ENCODE results near the gene DGKD. TPM values are rescaled to one million over a fixed set of nuclear protein-coding genes. Genes with fewer than 3 reads are reported as not detected.

The DGKD gene
- total and polyA plus RNA-seq, 7 donors = 59.4 to 365 (median 173) TPM

DNA sequence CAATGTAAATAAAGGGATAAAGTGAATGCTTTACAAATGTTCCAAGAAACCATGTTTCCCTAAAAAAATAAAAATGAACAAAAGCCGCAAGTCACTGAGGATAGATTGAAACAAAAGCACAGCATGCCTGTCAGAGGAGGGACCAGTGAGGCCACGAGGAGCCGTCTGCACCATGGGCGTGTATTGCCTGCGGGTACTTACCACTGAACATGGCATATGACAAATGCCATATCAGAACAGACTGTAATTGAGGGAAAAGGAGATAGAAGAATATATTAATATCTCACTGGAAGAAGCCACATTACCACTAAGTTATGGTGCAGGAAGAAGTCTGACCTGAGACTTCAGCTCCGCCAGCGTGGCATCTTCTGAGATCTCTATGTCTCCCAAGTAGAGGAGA, 136.5 kb downstream of the DGKD start:
- no peak overlapping the region for H3K4me3 ChIP-seq
- peaks cover 8 to 97% of the 10 kb centered on the region in 2 donors for H3K36me3 ChIP-seq (ENCODE audit: insufficient read depth in 1 of 2, low read depth in 1 of 2)
- intact Hi-C loops (cut with DNase I) = loop anchor here in 1 of 2 donors (5.0 kb wide), 1 partner anchor 359 kb away; no protein-coding TSS in a partner anchor
- ATAC-seq (no peak), DNase-seq (no peak)
- no peak for TF ChIP-seq CTCF (IDR thresholded peaks at IDR 0.05)
- WGBS, 3 donors = 93 to 95% (median 95%) methylated on average over 7 of the region's 7 CpGs
- H3K27me3 ChIP-seq (ENCODE audit: insufficient read depth in 3 of 3, low read length in 2 of 3) = no peaks in the 10 kb centered on the region
- H3K4me1 ChIP-seq = no peaks in the 10 kb centered on the region
- H3K27ac ChIP-seq = no peak overlapping the region
- H3K9me3 ChIP-seq = no peaks in the 10 kb centered on the region

DNA sequence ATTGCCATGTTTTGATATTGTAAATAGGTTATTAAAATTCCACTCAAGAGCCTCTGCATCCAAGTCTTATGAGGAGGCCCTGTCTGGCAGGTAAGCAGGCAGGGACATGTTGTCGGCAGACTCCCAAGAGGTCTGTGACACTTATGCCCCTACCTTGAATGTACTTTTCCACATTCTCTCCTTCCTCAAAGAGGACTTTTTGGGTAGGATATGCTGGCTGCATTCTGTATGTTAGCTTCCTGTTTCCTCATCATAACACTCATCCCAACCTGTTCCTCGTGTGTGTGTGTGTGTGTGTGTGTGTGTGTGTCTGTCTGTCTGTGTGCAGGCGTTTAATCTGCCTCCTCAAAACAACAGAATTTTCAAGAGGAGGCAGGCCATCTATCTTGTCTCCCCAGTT, 137.0 kb downstream of the DGKD start:
- peaks cover 8 to 97% of the 10 kb centered on the region in 2 donors for H3K36me3 ChIP-seq (ENCODE audit: insufficient read depth in 1 of 2, low read depth in 1 of 2)

GRCh38 chr2:233492078-233492477, 137.8 kb downstream of the DGKD start:
- ATAC-seq = no peak
- 95 to 98% (median 96%) methylated on average over 4 of the region's 4 CpGs for WGBS, 3 donors

More for the DNA sequence above, 137.0 kb downstream of the DGKD start:
- no peaks in the 10 kb centered on the region for H3K9me3 ChIP-seq
- H3K4me1 ChIP-seq = no peaks in the 10 kb centered on the region
- H3K4me3 ChIP-seq = no peak overlapping the region
- no peak overlapping the region for H3K27ac ChIP-seq
- no peak for TF ChIP-seq CTCF (IDR thresholded peaks at IDR 0.05)
- WGBS, 3 donors = 87 to 89% (median 88%) methylated on average over 3 of the region's 3 CpGs
- ATAC-seq (no peak), DNase-seq (no peak)
- no peaks in the 10 kb centered on the region for H3K27me3 ChIP-seq (ENCODE audit: insufficient read depth in 3 of 3, low read length in 2 of 3)
- intact Hi-C loops (cut with DNase I) = loop anchor here in 1 of 2 donors (5.0 kb wide), 1 partner anchor 359 kb away; no protein-coding TSS in a partner anchor

GRCh38 chr2:233492751-233493150, 138.5 kb downstream of the DGKD start:
- DNase-seq (no peak), ATAC-seq (no peak)
- H3K4me3 ChIP-seq = no peak overlapping the region
- TF ChIP-seq CTCF (IDR thresholded peaks at IDR 0.05) = no peak
- intact Hi-C loops (cut with DNase I) = loop anchor here in 1 of 2 donors (5.0 kb wide), 1 partner anchor 360 kb away; no protein-coding TSS in a partner anchor
- no peaks in the 10 kb centered on the region for H3K4me1 ChIP-seq
- no peaks in the 10 kb centered on the region for H3K27me3 ChIP-seq (ENCODE audit: insufficient read depth in 3 of 3, low read length in 2 of 3)
- H3K27ac ChIP-seq = no peak overlapping the region
- H3K36me3 ChIP-seq (ENCODE audit: insufficient read depth in 1 of 2, low read depth in 1 of 2) = peaks cover 8 to 97% of the 10 kb centered on the region in 2 donors
- no peaks in the 10 kb centered on the region for H3K9me3 ChIP-seq
- 93 to 98% (median 96%) methylated on average over 4 of the region's 4 CpGs for WGBS, 3 donors

More at GRCh38 chr2:233492078-233492477, 137.8 kb downstream of the DGKD start:
- Histone ChIP-seq H3K4me1 (no peaks in the 10 kb centered on the region), H3K4me3 (no peak overlapping the region), H3K9me3 (no peaks in the 10 kb centered on the region), H3K36me3 (ENCODE audit: insufficient read depth in 1 of 2, low read depth in 1 of 2) (peaks cover 8 to 97% of the 10 kb centered on the region in 2 donors), H3K27me3 (ENCODE audit: insufficient read depth in 3 of 3, low read length in 2 of 3) (no peaks in the 10 kb centered on the region), H3K27ac (no peak overlapping the region)
- no peak for DNase-seq
- TF ChIP-seq CTCF (IDR thresholded peaks at IDR 0.05) = no peak
- intact Hi-C loops (cut with DNase I) = loop anchor here in 1 of 2 donors (5.0 kb wide), 1 partner anchor 360 kb away; no protein-coding TSS in a partner anchor
